ENCODE results near the gene ZFYVE21. TPM values are rescaled to one million over a fixed set of nuclear protein-coding genes. Genes with fewer than 3 reads are reported as not detected.

The ZFYVE21 gene
- total and polyA plus RNA-seq, 7 experiments from 2014 or later, result 5.8 to 19.0 (median 15.6) TPM

DNA sequence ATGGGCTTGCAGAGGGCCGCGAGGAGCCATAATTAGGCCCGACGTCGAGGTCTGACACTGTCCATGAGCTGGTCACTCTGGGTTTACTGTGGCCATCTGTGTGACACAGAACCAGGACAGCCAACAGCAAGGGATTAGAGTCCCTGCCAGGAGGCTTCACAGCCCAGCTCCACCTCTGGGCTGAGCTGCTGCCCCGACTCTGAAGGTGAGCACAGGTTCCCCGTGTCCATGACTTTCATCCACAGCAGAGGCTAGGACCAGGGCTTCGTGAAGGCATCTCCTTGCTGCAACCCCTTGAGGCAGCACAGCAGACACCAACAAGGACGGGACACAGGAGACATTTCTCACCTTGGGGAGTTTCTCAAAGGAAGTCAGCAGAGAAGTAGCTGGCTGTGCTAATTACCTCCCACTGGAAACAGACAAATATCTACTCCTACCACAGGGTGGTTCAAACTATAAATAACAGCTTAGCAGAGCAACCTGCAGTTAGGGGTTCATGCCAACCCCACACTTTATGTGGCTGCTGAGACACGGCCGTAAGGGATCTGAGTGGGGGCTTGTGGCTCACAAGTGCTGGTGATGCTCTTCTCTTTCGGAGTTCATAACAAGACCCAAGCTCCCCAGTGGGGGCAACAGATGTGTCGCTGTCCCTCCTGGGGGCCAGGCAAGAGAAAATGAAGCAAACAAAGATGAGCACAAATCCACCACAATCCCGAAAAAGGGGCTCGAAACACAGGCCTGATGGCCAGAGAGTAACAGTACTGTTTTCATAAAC lies 29.2 kb downstream of the ZFYVE21 start:
- Mint-ChIP-seq H3K27me3 (no peaks in the 10 kb centered on the region), H3K36me3 (peaks cover 0 to 14% (median 0%) of the 10 kb centered on the region in 5 donors), H3K9me3 (no peaks in the 10 kb centered on the region), H3K27ac (peak overlapping the region in 1 of 9 donors; percentile 36), H3K4me1 (peaks cover 0 to 20% (median 15%) of the 10 kb centered on the region in 7 donors), H3K4me3 (no peak overlapping the region)
- ATAC-seq (no peak), DNase-seq (no peak)
- H3K4me1 ChIP-seq (ENCODE audit: control insufficient read depth in 2 of 2, insufficient read depth in 2 of 2, low read length in 2 of 2), result peaks cover 12 to 22% of the 10 kb centered on the region in 2 donors
- no peak overlapping the region for H3K27ac ChIP-seq (ENCODE audit: low read depth, low read length)
- H3K27me3 ChIP-seq (ENCODE audit: control insufficient read depth in 2 of 2, insufficient read depth in 2 of 2, low read length in 2 of 2), result no peaks in the 10 kb centered on the region
- no peak overlapping the region for H3K4me3 ChIP-seq (ENCODE audit: low read length)
- intact Hi-C loops (cut with micrococcal nuclease), result loop anchor here in 1 of 2 donors (10.0 kb wide), 1 partner anchor 60 kb away; no protein-coding TSS in a partner anchor
- H3K9me3 ChIP-seq (ENCODE audit: control insufficient read depth in 2 of 3, low read length in 3 of 3), result no peaks in the 10 kb centered on the region
- CTCF ChIA-PET, result interaction anchor here (0.9 kb wide), 1 partner anchor 12 kb away, joined by 3 read pairs; no protein-coding TSS in a partner anchor
- POLR2A ChIA-PET, result no interaction called here
- peaks cover 0 to 25% (median 0%) of the 10 kb centered on the region in 3 experiments for H3K36me3 ChIP-seq (ENCODE audit: control insufficient read depth in 2 of 3, insufficient read depth in 3 of 3, low read length in 3 of 3)

DNA sequence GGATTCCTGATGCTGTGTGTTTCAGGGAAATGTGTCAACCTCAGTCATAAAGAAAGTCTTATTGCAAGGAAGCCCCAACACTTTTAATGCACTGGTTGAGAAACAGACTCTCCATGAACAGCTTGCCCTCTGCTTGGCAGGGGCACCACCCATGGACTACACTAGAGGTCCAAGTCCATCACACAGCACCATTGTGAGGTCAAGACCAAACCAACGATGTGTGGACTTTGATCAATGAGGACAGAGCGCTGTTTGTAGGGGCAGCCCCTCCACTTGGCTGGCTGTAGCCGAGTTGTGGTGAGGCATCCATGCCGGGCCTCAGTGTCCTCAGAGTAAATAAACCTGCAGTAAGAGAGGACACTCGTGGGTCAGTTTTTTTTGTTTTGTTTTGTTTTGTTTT lies 29.8 kb downstream of the ZFYVE21 start:
- no peak for DNase-seq
- H3K9me3 Mint-ChIP-seq, result no peaks in the 10 kb centered on the region
- no peaks in the 10 kb centered on the region for H3K27me3 Mint-ChIP-seq
- ATAC-seq, result no peak
- H3K4me3 Mint-ChIP-seq, result no peak overlapping the region
- H3K4me1 ChIP-seq (ENCODE audit: control insufficient read depth in 2 of 2, insufficient read depth in 2 of 2, low read length in 2 of 2), result peaks cover 12 to 22% of the 10 kb centered on the region in 2 donors
- peaks cover 0 to 21% (median 17%) of the 10 kb centered on the region in 7 donors for H3K4me1 Mint-ChIP-seq
- H3K9me3 ChIP-seq (ENCODE audit: control insufficient read depth in 2 of 3, low read length in 3 of 3), result no peaks in the 10 kb centered on the region
- H3K27ac Mint-ChIP-seq, result peak overlapping the region in 1 of 9 donors; percentile 36
- no peak overlapping the region for H3K27ac ChIP-seq (ENCODE audit: low read depth, low read length)
- H3K36me3 Mint-ChIP-seq, result peaks cover 0 to 10% (median 0%) of the 10 kb centered on the region in 5 donors
- intact Hi-C loops (cut with micrococcal nuclease), result loop anchor here in 1 of 2 donors (10.0 kb wide), 1 partner anchor 61 kb away; no protein-coding TSS in a partner anchor
- H3K27me3 ChIP-seq (ENCODE audit: control insufficient read depth in 2 of 2, insufficient read depth in 2 of 2, low read length in 2 of 2), result no peaks in the 10 kb centered on the region
- H3K4me3 ChIP-seq (ENCODE audit: low read length), result no peak overlapping the region
- peaks cover 0 to 19% (median 0%) of the 10 kb centered on the region in 3 experiments for H3K36me3 ChIP-seq (ENCODE audit: control insufficient read depth in 2 of 3, insufficient read depth in 3 of 3, low read length in 3 of 3)
- CTCF ChIA-PET, result interaction anchor here (0.9 kb wide), 1 partner anchor 13 kb away, joined by 3 read pairs; no protein-coding TSS in a partner anchor
- POLR2A ChIA-PET, result no interaction called here

DNA sequence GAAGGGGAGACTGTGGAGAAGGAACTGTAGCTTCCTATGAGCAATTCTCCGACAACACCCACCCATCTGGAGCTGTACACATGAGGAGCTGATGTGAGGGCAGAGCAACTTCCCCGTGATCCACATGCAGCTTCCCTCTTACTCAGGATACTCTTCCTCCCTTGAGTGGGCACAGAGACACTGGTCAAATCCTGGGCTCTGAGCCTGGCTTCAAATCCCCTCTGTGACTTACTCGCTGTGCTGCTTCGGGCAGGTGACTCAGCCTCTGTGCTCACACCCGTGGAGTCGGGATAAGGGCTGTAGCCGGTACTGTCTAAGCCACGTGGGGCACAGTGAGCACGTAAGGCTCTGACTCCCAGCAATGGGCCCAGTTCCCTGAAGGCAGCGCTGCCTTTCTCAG lies 31.1 kb downstream of the ZFYVE21 start:
- Histone ChIP-seq H3K9me3 (ENCODE audit: control insufficient read depth in 2 of 3, low read length in 3 of 3) (no peaks in the 10 kb centered on the region), H3K36me3 (ENCODE audit: control insufficient read depth in 2 of 3, insufficient read depth in 3 of 3, low read length in 3 of 3) (peaks cover 0 to 7% (median 0%) of the 10 kb centered on the region in 3 experiments), H3K27me3 (ENCODE audit: control insufficient read depth in 2 of 2, insufficient read depth in 2 of 2, low read length in 2 of 2) (no peaks in the 10 kb centered on the region), H3K27ac (ENCODE audit: low read depth, low read length) (no peak overlapping the region), H3K4me1 (ENCODE audit: control insufficient read depth in 2 of 2, insufficient read depth in 2 of 2, low read length in 2 of 2) (peaks cover 12 to 22% of the 10 kb centered on the region in 2 donors), H3K4me3 (ENCODE audit: low read length) (no peak overlapping the region)
- Mint-ChIP-seq H3K36me3 (peaks cover 0 to 5% (median 0%) of the 10 kb centered on the region in 5 donors), H3K9me3 (no peaks in the 10 kb centered on the region), H3K27me3 (no peaks in the 10 kb centered on the region), H3K27ac (peak overlapping the region in 2 of 9 donors; percentile 8 to 9), H3K4me3 (no peak overlapping the region), H3K4me1 (peaks cover 0 to 21% (median 17%) of the 10 kb centered on the region in 7 donors)
- ChIA-PET CTCF (no interaction called here), POLR2A (interaction anchor here (1.4 kb wide), 1 partner anchor 31 kb away, joined by 3 read pairs; the partner anchor contains the start of genes XRCC3 and ZFYVE21)
- ATAC-seq (no peak), DNase-seq (no peak)
- intact Hi-C loops (cut with micrococcal nuclease), result loop anchor here in 1 of 2 donors (10.0 kb wide), 1 partner anchor 62 kb away; no protein-coding TSS in a partner anchor

DNA sequence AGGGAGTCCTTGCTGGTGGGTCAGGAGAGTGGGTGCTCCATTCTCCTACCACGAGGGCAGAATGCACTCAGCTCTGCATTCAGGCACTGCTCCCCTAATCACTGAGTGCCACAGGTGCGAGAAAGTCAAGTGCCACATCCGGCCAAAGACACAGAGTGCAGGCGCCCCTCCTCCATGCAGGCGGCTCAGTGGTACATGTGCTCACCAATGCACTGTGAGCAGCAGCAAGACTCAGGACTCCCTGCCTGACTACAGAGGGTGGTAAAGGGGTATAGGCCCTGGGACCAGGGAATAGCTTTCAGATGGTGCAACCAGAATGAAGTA lies 32.9 kb downstream of the ZFYVE21 start:
- ChIA-PET CTCF (interaction anchor here (1.6 kb wide), 1 partner anchor 10 kb away, joined by 4 read pairs; no protein-coding TSS in a partner anchor), POLR2A (interaction anchor here (0.6 kb wide), 1 partner anchor 192 kb away, joined by 3 read pairs; no protein-coding TSS in a partner anchor)
- peak overlapping the region; percentile 29 to 91 (median 83) for H3K27ac Mint-ChIP-seq
- no peaks in the 10 kb centered on the region for H3K27me3 Mint-ChIP-seq
- no peaks in the 10 kb centered on the region for H3K9me3 Mint-ChIP-seq
- H3K36me3 Mint-ChIP-seq, result peaks cover 0 to 10% (median 0%) of the 10 kb centered on the region in 5 donors
- H3K4me3 Mint-ChIP-seq, result peak overlapping the region in 8 of 10 donors; percentile 8 to 50 (median 32)
- Histone ChIP-seq H3K9me3 (ENCODE audit: control insufficient read depth in 2 of 3, low read length in 3 of 3) (no peaks in the 10 kb centered on the region), H3K27ac (ENCODE audit: low read depth, low read length) (peak overlapping the region; percentile 39), H3K4me3 (ENCODE audit: low read length) (no peak overlapping the region), H3K36me3 (ENCODE audit: control insufficient read depth in 2 of 3, insufficient read depth in 3 of 3, low read length in 3 of 3) (peaks cover 0 to 3% (median 0%) of the 10 kb centered on the region in 3 experiments), H3K27me3 (ENCODE audit: control insufficient read depth in 2 of 2, insufficient read depth in 2 of 2, low read length in 2 of 2) (no peaks in the 10 kb centered on the region), H3K4me1 (ENCODE audit: control insufficient read depth in 2 of 2, insufficient read depth in 2 of 2, low read length in 2 of 2) (peaks cover 12 to 22% of the 10 kb centered on the region in 2 donors)
- peak in 7 of 9 donors; percentile 43 to 66 (median 60) for DNase-seq
- peak; percentile 93 for ATAC-seq
- intact Hi-C loops (cut with micrococcal nuclease), result loop anchor here in 1 of 2 donors (1.0 to 10.0 kb wide), 2 partner anchors 33 to 64 kb away; partner anchors contain the start of genes XRCC3 and ZFYVE21
- H3K4me1 Mint-ChIP-seq, result peaks cover 0 to 21% (median 17%) of the 10 kb centered on the region in 7 donors

DNA sequence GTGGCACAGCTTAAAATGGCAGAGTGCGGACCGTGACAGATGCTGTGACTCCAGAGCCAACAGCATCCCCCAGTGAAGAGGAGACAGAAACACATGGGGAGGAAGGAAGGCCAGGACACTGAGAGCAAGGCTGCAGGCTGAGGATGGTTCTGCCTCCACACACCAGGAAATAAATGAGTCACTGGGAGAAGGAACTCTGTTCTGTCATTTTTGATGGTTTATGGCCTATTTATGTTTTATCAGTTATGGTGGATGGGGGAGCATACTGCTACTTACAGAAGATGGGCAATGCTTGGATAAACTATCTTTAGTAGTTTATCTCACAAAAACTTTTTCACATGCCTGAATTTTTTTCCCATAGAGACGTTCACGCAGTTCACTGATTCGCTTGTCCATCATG lies 33.8 kb downstream of the ZFYVE21 start:
- ATAC-seq, result no peak
- no peak for DNase-seq
- intact Hi-C loops (cut with micrococcal nuclease), result loop anchor here in 1 of 2 donors (10.0 kb wide), 1 partner anchor 65 kb away; no protein-coding TSS in a partner anchor
- peaks cover 12 to 22% of the 10 kb centered on the region in 2 donors for H3K4me1 ChIP-seq (ENCODE audit: control insufficient read depth in 2 of 2, insufficient read depth in 2 of 2, low read length in 2 of 2)
- Mint-ChIP-seq H3K36me3 (peaks cover 0 to 15% (median 0%) of the 10 kb centered on the region in 5 donors), H3K27ac (peak overlapping the region in 3 of 9 donors; percentile 21 to 73 (median 35)), H3K9me3 (no peaks in the 10 kb centered on the region), H3K4me3 (no peak overlapping the region), H3K4me1 (peaks cover 0 to 21% (median 17%) of the 10 kb centered on the region in 7 donors), H3K27me3 (no peaks in the 10 kb centered on the region)
- ChIA-PET POLR2A (no interaction called here), CTCF (interaction anchor here (1.6 kb wide), 1 partner anchor 9 kb away, joined by 4 read pairs; no protein-coding TSS in a partner anchor)
- H3K36me3 ChIP-seq (ENCODE audit: control insufficient read depth in 2 of 3, insufficient read depth in 3 of 3, low read length in 3 of 3), result peaks cover 0 to 3% (median 0%) of the 10 kb centered on the region in 3 experiments
- no peaks in the 10 kb centered on the region for H3K27me3 ChIP-seq (ENCODE audit: control insufficient read depth in 2 of 2, insufficient read depth in 2 of 2, low read length in 2 of 2)
- H3K27ac ChIP-seq (ENCODE audit: low read depth, low read length), result no peak overlapping the region
- H3K4me3 ChIP-seq (ENCODE audit: low read length), result no peak overlapping the region
- no peaks in the 10 kb centered on the region for H3K9me3 ChIP-seq (ENCODE audit: control insufficient read depth in 2 of 3, low read length in 3 of 3)

DNA sequence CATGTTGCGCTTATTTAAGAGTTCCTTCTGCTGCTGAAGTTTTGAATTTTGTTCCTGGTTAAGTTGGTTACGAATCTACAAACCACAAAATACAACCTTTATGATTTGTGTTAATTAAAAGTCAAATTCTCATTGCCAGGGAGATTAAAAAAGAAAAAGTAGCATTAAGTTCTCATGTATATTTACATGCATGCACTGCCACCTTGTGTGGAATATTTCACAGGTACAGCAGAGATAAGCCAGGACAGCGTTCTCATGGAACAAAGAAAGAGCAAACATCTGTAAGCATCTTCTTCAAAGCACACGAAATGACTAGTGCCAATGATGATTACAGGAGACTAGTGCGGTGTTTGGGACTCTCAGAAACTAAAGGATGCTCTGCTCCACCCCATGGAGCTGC lies 34.2 kb downstream of the ZFYVE21 start:
- no peak overlapping the region for H3K4me3 ChIP-seq (ENCODE audit: low read length)

More for the DNA sequence above, 34.2 kb downstream of the ZFYVE21 start:
- Mint-ChIP-seq H3K4me3 (no peak overlapping the region), H3K4me1 (peaks cover 0 to 21% (median 17%) of the 10 kb centered on the region in 7 donors), H3K27ac (peak overlapping the region in 1 of 9 donors; percentile 13), H3K27me3 (no peaks in the 10 kb centered on the region), H3K9me3 (no peaks in the 10 kb centered on the region), H3K36me3 (peaks cover 0 to 15% (median 0%) of the 10 kb centered on the region in 5 donors)
- no peak for DNase-seq
- H3K27me3 ChIP-seq (ENCODE audit: control insufficient read depth in 2 of 2, insufficient read depth in 2 of 2, low read length in 2 of 2), result no peaks in the 10 kb centered on the region
- peaks cover 12 to 22% of the 10 kb centered on the region in 2 donors for H3K4me1 ChIP-seq (ENCODE audit: control insufficient read depth in 2 of 2, insufficient read depth in 2 of 2, low read length in 2 of 2)
- peaks cover 0 to under 1% (median 0%) of the 10 kb centered on the region in 3 experiments for H3K36me3 ChIP-seq (ENCODE audit: control insufficient read depth in 2 of 3, insufficient read depth in 3 of 3, low read length in 3 of 3)
- no peak for ATAC-seq
- H3K27ac ChIP-seq (ENCODE audit: low read depth, low read length), result no peak overlapping the region
- ChIA-PET POLR2A (no interaction called here), CTCF (no interaction called here)
- intact Hi-C loops (cut with micrococcal nuclease), result loop anchor here in 1 of 2 donors (10.0 kb wide), 1 partner anchor 65 kb away; no protein-coding TSS in a partner anchor
- no peaks in the 10 kb centered on the region for H3K9me3 ChIP-seq (ENCODE audit: control insufficient read depth in 2 of 3, low read length in 3 of 3)
